ENCODE results near the gene FBXW4. TPM values are rescaled to one million over a fixed set of nuclear protein-coding genes. Genes with fewer than 3 reads are reported as not detected.

Gene FBXW4
- 31.6 and 41.9 TPM in 2 replicates for total RNA-seq

DNA sequence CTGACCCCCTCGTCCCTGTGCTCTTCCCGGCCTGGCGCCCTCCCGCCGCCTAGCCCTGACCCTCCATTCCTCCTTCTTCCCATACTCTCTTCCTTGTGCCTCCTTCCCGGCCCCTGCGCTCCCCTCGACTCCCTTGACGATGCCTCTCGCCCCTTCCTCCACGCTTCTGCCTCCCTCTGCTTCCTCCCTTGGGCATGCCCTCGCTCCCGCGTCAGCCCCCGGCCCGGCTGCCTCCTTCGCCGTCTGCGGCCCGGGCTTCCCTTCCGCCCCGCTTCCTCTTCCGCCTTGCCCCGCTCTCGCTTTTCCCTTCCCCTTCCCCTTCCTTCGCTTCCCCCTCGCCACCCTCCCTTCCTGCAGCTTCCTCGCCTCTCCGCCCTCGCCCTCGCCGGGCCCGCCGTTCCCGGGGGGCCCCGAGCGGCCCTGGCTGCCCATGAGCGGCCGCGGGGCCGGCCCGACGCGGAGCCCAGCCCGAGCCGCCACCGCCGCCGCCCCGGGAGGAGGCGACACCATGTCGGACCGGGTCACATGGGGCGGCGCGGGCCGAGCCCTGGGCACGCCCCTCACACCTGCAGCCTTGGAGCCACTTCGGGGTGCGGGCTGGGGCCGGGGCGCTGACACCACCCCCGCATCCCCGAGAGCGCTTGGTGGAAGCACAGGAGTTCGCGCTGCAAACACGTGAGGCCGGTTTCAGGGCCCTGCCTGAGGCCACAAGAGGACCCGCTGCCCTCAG lies at the start of gene FBXW4:
TSS of gene FBXW4 (minus strand) at position 497 of the 730 bp plus-strand sequence. CDS start at position 432, 65 bp downstream.
- TF ChIP-seq CTCF (IDR thresholded peaks at IDR 0.05; ENCODE audit: insufficient read depth, low read depth, low read length), result no peak
- peak; percentile 37 for DNase-seq (ENCODE audit: low read depth)
- peak within 1 kb of the TSS; percentile 86 for H3K4me3 ChIP-seq (ENCODE audit: low read depth, low read length)

GRCh38 chr10:101744267-101744666 lies 49.3 kb upstream of the FBXW4 start:
- TF ChIP-seq CTCF (IDR thresholded peaks at IDR 0.05; ENCODE audit: insufficient read depth, low read depth, low read length), result no peak
- no peak for DNase-seq (ENCODE audit: low read depth)
- no peak overlapping the region for H3K4me3 ChIP-seq (ENCODE audit: low read depth, low read length)

DNA sequence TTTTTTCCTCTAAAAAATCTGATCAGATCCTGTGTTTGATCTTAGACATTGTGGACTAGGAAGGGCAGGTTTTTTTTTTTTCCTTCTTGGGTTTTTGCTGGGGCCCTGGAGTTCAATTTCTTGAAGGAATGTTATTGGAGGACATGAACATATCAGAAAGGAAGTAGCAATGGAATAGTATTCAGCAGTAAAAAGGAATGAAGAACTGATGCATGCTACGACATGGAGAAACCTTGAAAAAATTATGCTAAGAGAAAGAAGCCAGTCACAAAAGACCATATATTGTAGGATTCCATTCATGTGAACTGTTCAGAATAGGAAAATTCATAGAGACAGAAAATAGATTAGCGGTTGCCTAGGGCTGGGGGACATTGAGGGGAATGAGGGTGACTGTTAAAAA lies 47.0 kb upstream of the FBXW4 start:
- no peak overlapping the region for H3K4me3 ChIP-seq (ENCODE audit: low read depth, low read length)
- DNase-seq (ENCODE audit: low read depth), result no peak
- TF ChIP-seq CTCF (IDR thresholded peaks at IDR 0.05; ENCODE audit: insufficient read depth, low read depth, low read length), result no peak

- no peak for DNase-seq (ENCODE audit: low read depth)
- no peak overlapping the region for H3K4me3 ChIP-seq (ENCODE audit: low read depth, low read length)
- no peak for TF ChIP-seq CTCF (IDR thresholded peaks at IDR 0.05; ENCODE audit: insufficient read depth, low read depth, low read length)
Observed at GRCh38 chr10:101736666-101737065, 41.7 kb upstream of the FBXW4 start.

DNA sequence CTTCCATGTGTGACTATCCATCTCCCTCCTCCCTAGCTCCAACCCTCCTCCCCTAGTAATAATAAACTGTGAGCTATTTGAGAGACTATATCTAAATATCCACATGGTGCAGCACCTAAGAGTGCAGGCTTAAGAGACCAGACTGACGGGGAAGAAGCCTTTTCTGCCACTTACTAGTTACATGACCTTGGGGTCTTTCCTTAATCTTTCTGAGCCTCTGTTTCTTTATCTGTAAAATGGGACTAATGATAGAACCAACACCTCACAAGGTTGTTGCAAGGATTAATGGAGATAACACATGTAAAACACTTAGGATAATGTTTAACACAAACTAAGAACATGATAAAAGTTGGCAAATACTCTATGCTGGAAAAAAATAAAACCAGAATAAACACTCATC lies 37.1 kb upstream of the FBXW4 start:
- DNase-seq (ENCODE audit: low read depth), result no peak
- TF ChIP-seq CTCF (IDR thresholded peaks at IDR 0.05; ENCODE audit: insufficient read depth, low read depth, low read length), result no peak
- H3K4me3 ChIP-seq (ENCODE audit: low read depth, low read length), result no peak overlapping the region

GRCh38 chr10:101726115-101726387 lies 31.1 kb upstream of the FBXW4 start:
- DNase-seq (ENCODE audit: low read depth), result no peak

More at GRCh38 chr10:101726115-101726387, 31.1 kb upstream of the FBXW4 start:
- no peak for TF ChIP-seq CTCF (IDR thresholded peaks at IDR 0.05; ENCODE audit: insufficient read depth, low read depth, low read length)
- H3K4me3 ChIP-seq (ENCODE audit: low read depth, low read length), result no peak overlapping the region
